B cell (primary cell): ENCODE measurements around the gene CARTPT. TPM values are rescaled to one million over a fixed set of nuclear protein-coding genes. Genes with fewer than 3 reads are reported as not detected.

Experiments used
- ATAC-seq: fragments of 200-7000 bp; cut with Tn5 transposase; one replicate; pipeline ENCODE4 v1.10.0; 2021; ENCODE audit warnings: low read depth, mild to moderate bottlenecking, moderate number of reproducible peaks, moderate library complexity
- CTCF ChIA-PET: fragments of 350-600 bp; sonication (Branson Sonifier 250); formaldehyde crosslinking; loops from one replicate; lab custom pipeline; 2021; ENCODE audit warnings: antibody characterized with exemption, inconsistent platforms; lab: Charles Lee
- POLR2A ChIA-PET: fragments of 350-600 bp; sonication (Branson Sonifier 250); formaldehyde crosslinking; loops from one replicate; lab custom pipeline; 2021; ENCODE audit warnings: antibody characterized with exemption; lab: Charles Lee
- DNase-seq: peaks from one replicate; pipeline ENCODE4 v3.0.0; 2013
- H2AFZ ChIP-seq: 2 replicates; pipeline ENCODE4 v1.6.1; 2012; ENCODE audit warnings: mild to moderate bottlenecking, low read depth, low read length; ENCODE audit not compliant: insufficient read depth, poor library complexity, severe bottlenecking
- H3K27ac ChIP-seq, 2 donors: 1 replicate in 1 of 2; 2 replicates in 1 of 2; pipeline ENCODE4 v1.5.1; 2012 to 2013; ENCODE audit warnings: low read length in 2 of 2, mild to moderate bottlenecking in 2 of 2, moderate library complexity in 1 of 2
- H3K27me3 ChIP-seq, 4 experiments: fragments of 200-600 bp in 1 of 4; sonication (generic) in 1 of 4; replicated peaks in 1 of 4; 1 replicate in 2 of 4; 2 replicates in 2 of 4; pipeline versions ENCODE4 v1.6.1 to v1.7.0; 2013 to 2016; ENCODE audit warnings: low read length in 3 of 4, mild to moderate bottlenecking in 2 of 4, mixed read lengths in 1 of 4, moderate library complexity in 1 of 4; ENCODE audit not compliant: insufficient read depth in 4 of 4, control insufficient read depth in 3 of 4; ENCODE audit errors: control extremely low read depth in 1 of 4
- H3K36me3 ChIP-seq, 2 experiments: replicated peaks in 1 of 2; 1 replicate in 1 of 2; 2 replicates in 1 of 2; pipeline versions ENCODE4 v1.6.1 to v1.7.1; 2013; ENCODE audit warnings: low read length in 1 of 2; ENCODE audit not compliant: insufficient read depth in 2 of 2, control insufficient read depth in 1 of 2; ENCODE audit errors: control extremely low read depth in 1 of 2, extremely low read depth in 1 of 2
- H3K4me1 ChIP-seq, 2 donors: fragments of 200-600 bp in 1 of 2; sonication (generic) in 1 of 2; 1 replicate in 1 of 2; 2 replicates in 1 of 2; pipeline versions ENCODE4 v1.5.1 to v1.6.1; 2013 to 2017; ENCODE audit warnings: low read length in 2 of 2; ENCODE audit not compliant: control insufficient read depth in 2 of 2, insufficient read depth in 2 of 2
- H3K4me2 ChIP-seq: replicated peaks from 2 replicates; pipeline ENCODE3; 2012; ENCODE audit warnings: mild to moderate bottlenecking, low read depth, low read length; ENCODE audit not compliant: poor library complexity, severe bottlenecking
- H3K4me3 ChIP-seq, 5 experiments: fragments of 200-600 bp in 1 of 5; sonication (generic) in 1 of 5; 1 replicate in 3 of 5; 2 replicates in 2 of 5; pipeline versions ENCODE4 v1.5.1 to v1.7.0; 2011 to 2016; ENCODE audit warnings: low read length in 4 of 5, mild to moderate bottlenecking in 4 of 5, low read depth in 2 of 5, control low read depth in 1 of 5, moderate library complexity in 1 of 5; ENCODE audit not compliant: insufficient read depth in 1 of 5; ENCODE audit errors: control extremely low read depth in 1 of 5, extremely low read depth in 1 of 5
- H3K79me2 ChIP-seq: fragments of 200-600 bp; sonication (generic); one replicate; pipeline ENCODE4 v1.6.0; 2016; ENCODE audit warnings: low read length; ENCODE audit not compliant: control insufficient read depth, insufficient read depth
- H3K9ac ChIP-seq: fragments of 200-600 bp; sonication (generic); 2 replicates; pipeline ENCODE4 v1.6.1; 2017; ENCODE audit warnings: mild to moderate bottlenecking, low read length, moderate library complexity
- H3K9me3 ChIP-seq, 3 donors: one replicate each; pipeline versions ENCODE4 v1.6.1 to v1.7.1; 2013; ENCODE audit warnings: low read length in 2 of 3; ENCODE audit not compliant: control insufficient read depth in 2 of 3, insufficient read depth in 1 of 3; ENCODE audit errors: control extremely low read depth in 1 of 3
- H4K20me1 ChIP-seq: 2 replicates; pipeline ENCODE4 v1.6.0; 2012; ENCODE audit warnings: mild to moderate bottlenecking, low read length; ENCODE audit not compliant: insufficient read depth, control insufficient read depth, poor library complexity, severe bottlenecking
- H3K27ac Mint-ChIP-seq: one replicate; pipeline ENCODE4 v1.8.0; 2021; ENCODE audit warnings: mixed read lengths
- H3K27me3 Mint-ChIP-seq: one replicate; pipeline ENCODE4 v1.8.0; 2021; ENCODE audit warnings: mixed read lengths
- H3K4me1 Mint-ChIP-seq: one replicate; pipeline ENCODE4 v1.8.0; 2021; ENCODE audit warnings: mixed read lengths
- H3K4me3 Mint-ChIP-seq: one replicate; pipeline ENCODE4 v1.8.0; 2021; ENCODE audit warnings: mixed read lengths
- H3K9me3 Mint-ChIP-seq: one replicate; pipeline ENCODE4 v1.8.0; 2022; ENCODE audit warnings: mixed read lengths; ENCODE audit not compliant: insufficient read depth
- EZH2 ChIP-seq: IDR thresholded peaks from 2 replicates; pipeline ENCODE4 v1.6.1; 2012; ENCODE audit warnings: borderline replicate concordance, low read depth, mild to moderate bottlenecking, moderate library complexity, low read length; ENCODE audit not compliant: insufficient read depth, poor library complexity, severe bottlenecking
- WGBS: methylation state at CpG from one replicate; pipeline ENCODE4 v1.1.5; 2013; ENCODE audit warnings: missing lambda C conversion rate; ENCODE audit not compliant: insufficient coverage; 5-methylcytosine and 5-hydroxymethylcytosine counted together
- intact Hi-C: fragments of 100-400 bp; cut with micrococcal nuclease; formaldehyde crosslinking; loops from one replicate; pipeline ENCODE4 v1.10.0; 2022
- polyA plus RNA-seq: library from polyadenylated mRNA; depleted of rRNA; stranded (reverse); fragments of >200 nt; gene quantifications from 2 replicates; pipeline ENCODE4 v1.2.3, GENCODE V29; 2012
- total RNA-seq, 2 donors: library from RNA; stranded (reverse); fragments of 120-200 nt in 1 of 2; gene quantifications; 1 replicate in 1 of 2; 2 replicates in 1 of 2; pipeline versions ENCODE4 v1.2.3 to v1.2.4, GENCODE V29; 2013 to 2022
- TF ChIP-seq, protein P1 (sequence below): fragments of 200-600 bp; IDR thresholded peaks from one replicate; pipeline ENCODE4 v1.8.0; 2022; ENCODE audit warnings: antibody characterized with exemption, mild to moderate bottlenecking

The CARTPT gene
- total and polyA plus RNA-seq, 2 donors (not counting 1 experiment from before 2014, with no cell fraction given) = not detected

DNA sequence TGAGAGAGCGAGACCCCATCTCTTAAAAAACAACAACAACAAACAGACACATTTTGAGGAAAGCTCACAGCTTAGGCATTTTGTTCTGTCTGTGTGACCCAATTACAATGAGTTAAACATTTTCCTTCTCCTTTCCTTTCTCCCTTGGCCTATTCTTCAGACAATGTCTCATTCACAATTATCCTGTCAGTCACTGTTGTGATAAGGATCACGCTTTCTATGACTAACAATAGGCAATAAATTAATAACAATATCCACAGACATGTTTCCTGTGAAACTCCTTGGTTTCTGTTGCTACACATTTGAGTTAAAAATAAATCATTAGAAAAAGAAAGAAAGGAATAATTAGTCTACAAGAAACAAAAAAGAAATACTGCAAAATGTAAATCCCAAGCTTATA, 19.8 kb upstream of the CARTPT start:
- ChIA-PET CTCF (no interaction called here), POLR2A (no interaction called here)
- peaks cover 5% of the 10 kb centered on the region for H3K4me1 Mint-ChIP-seq
- no peak overlapping the region for H3K4me2 ChIP-seq
- H3K79me2 ChIP-seq = no peaks in the 10 kb centered on the region
- peaks cover 0 to 10% (median 0%) of the 10 kb centered on the region in 3 donors for H3K9me3 ChIP-seq
- H3K9ac ChIP-seq = no peak overlapping the region
- WGBS = no CpG with 5 or more reads among the region's 2 CpGs
- H3K27me3 ChIP-seq = no peaks in the 10 kb centered on the region
- ATAC-seq (no peak), DNase-seq (no peak)
- H3K27ac ChIP-seq = no peak overlapping the region
- no peak overlapping the region for H3K4me3 ChIP-seq
- no peaks in the 10 kb centered on the region for H3K4me1 ChIP-seq
- TF ChIP-seq EZH2 = no peak
- TF ChIP-seq, protein P1, sequence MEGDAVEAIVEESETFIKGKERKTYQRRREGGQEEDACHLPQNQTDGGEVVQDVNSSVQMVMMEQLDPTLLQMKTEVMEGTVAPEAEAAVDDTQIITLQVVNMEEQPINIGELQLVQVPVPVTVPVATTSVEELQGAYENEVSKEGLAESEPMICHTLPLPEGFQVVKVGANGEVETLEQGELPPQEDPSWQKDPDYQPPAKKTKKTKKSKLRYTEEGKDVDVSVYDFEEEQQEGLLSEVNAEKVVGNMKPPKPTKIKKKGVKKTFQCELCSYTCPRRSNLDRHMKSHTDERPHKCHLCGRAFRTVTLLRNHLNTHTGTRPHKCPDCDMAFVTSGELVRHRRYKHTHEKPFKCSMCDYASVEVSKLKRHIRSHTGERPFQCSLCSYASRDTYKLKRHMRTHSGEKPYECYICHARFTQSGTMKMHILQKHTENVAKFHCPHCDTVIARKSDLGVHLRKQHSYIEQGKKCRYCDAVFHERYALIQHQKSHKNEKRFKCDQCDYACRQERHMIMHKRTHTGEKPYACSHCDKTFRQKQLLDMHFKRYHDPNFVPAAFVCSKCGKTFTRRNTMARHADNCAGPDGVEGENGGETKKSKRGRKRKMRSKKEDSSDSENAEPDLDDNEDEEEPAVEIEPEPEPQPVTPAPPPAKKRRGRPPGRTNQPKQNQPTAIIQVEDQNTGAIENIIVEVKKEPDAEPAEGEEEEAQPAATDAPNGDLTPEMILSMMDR = no peak
- no peak overlapping the region for H3K27ac Mint-ChIP-seq
- intact Hi-C loops = no loop called here
- H3K36me3 ChIP-seq = no peaks in the 10 kb centered on the region
- H3K4me3 Mint-ChIP-seq = no peak overlapping the region
- no peak overlapping the region for H2AFZ ChIP-seq
- peaks cover 19% of the 10 kb centered on the region for H3K27me3 Mint-ChIP-seq
- H4K20me1 ChIP-seq = no peaks in the 10 kb centered on the region
- peaks cover 5% of the 10 kb centered on the region for H3K9me3 Mint-ChIP-seq

DNA sequence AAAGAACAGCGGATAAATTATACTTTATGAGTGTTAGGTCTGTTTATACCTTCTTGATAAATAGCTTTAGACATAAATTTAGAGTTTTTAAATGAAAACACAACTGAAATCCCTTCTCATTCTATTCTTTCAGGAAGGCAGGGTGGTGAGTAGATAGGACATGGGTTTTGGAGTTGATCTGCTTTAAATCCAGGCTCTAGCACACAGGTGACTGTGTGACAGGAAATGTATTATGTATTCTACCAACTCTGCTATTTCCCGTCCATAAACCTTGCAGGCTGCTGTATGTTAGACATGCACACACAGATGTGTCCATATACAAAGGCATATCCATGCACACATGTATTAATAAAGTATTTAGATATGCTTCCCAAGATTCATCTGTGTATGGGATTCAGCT, 19.3 kb upstream of the CARTPT start:
- Histone ChIP-seq H3K4me2 (no peak overlapping the region), H3K4me1 (no peaks in the 10 kb centered on the region), H3K9me3 (peaks cover 0 to 10% (median 0%) of the 10 kb centered on the region in 3 donors), H3K4me3 (no peak overlapping the region), H3K36me3 (no peaks in the 10 kb centered on the region), H4K20me1 (no peaks in the 10 kb centered on the region), H3K27me3 (no peaks in the 10 kb centered on the region), H2AFZ (no peak overlapping the region), H3K79me2 (no peaks in the 10 kb centered on the region), H3K9ac (no peak overlapping the region), H3K27ac (no peak overlapping the region)
- CTCF ChIA-PET = no interaction called here
- Mint-ChIP-seq H3K4me1 (peaks cover 5% of the 10 kb centered on the region), H3K9me3 (peaks cover 5% of the 10 kb centered on the region), H3K4me3 (no peak overlapping the region), H3K27ac (no peak overlapping the region), H3K27me3 (peaks cover 16% of the 10 kb centered on the region)
- intact Hi-C loops = no loop called here
- POLR2A ChIA-PET = no interaction called here
- DNase-seq (no peak), ATAC-seq (no peak)
- WGBS = no CpG with 5 or more reads among the region's 2 CpGs
- TF ChIP-seq, protein P1 = no peak
- no peak for TF ChIP-seq EZH2
